Midbrain (tissue), 1 donor: ENCODE measurements around the gene SLC66A1.

Experiments
- DNase-seq: peaks from one replicate; lab custom pipeline; 2025; lab: John Stamatoyannopoulos, UW

The SLC66A1 gene

GRCh38 chr1:19305880-19306279 lies 6.2 kb upstream of the SLC66A1 start:
- no peak for DNase-seq

- no peak for DNase-seq
Observed at GRCh38 chr1:19306941-19307340, 5.2 kb upstream of the SLC66A1 start.

GRCh38 chr1:19307794-19308508 lies 4.2 kb upstream of the SLC66A1 start:
- no peak for DNase-seq

GRCh38 chr1:19308509-19308907 lies 3.6 kb upstream of the SLC66A1 start:
- no peak for DNase-seq

GRCh38 chr1:19309123-19309813 lies 2.9 kb upstream of the SLC66A1 start:
- no peak for DNase-seq

- no peak for DNase-seq
Observed at GRCh38 chr1:19310061-19310460, 2.1 kb upstream of the SLC66A1 start.

- no peak for DNase-seq
Observed at GRCh38 chr1:19310720-19311502, 1.2 kb upstream of the SLC66A1 start.

GRCh38 chr1:19311503-19311930 lies 609 bp upstream of the SLC66A1 start:
- no peak for DNase-seq

- no peak for DNase-seq
Observed at GRCh38 chr1:19312782-19313635, 883 bp downstream of the SLC66A1 start.

- no peak for DNase-seq
Observed at GRCh38 chr1:19313636-19313959, 1.5 kb downstream of the SLC66A1 start.

GRCh38 chr1:19313961-19314882 lies 2.1 kb downstream of the SLC66A1 start:
- DNase-seq, result no peak

GRCh38 chr1:19315378-19316198 lies 3.5 kb downstream of the SLC66A1 start:
- no peak for DNase-seq

- DNase-seq, result no peak
Observed at GRCh38 chr1:19317126-19317910, 5.2 kb downstream of the SLC66A1 start.

- no peak for DNase-seq
Observed at GRCh38 chr1:19319196-19319595, 7.1 kb downstream of the SLC66A1 start.

GRCh38 chr1:19321071-19321470 lies 8.9 kb downstream of the SLC66A1 start:
- no peak for DNase-seq

- DNase-seq, result no peak
Observed at GRCh38 chr1:19322481-19322880, 10.4 kb downstream of the SLC66A1 start.

- DNase-seq, result no peak
Observed at GRCh38 chr1:19323987-19324664, 12.0 kb downstream of the SLC66A1 start.

- DNase-seq, result no peak
Observed at GRCh38 chr1:19324665-19324990, 12.5 kb downstream of the SLC66A1 start.
